ENCODE results near the gene SLC36A3.
"Not testable (repeated sequence)": the region's sequence is repeated elsewhere in the genome, so short reads cannot be mapped to it uniquely, and the experiment has no call there.

Gene SLC36A3

GRCh38 chr5:151303666-151304065 lies at the start of gene SLC36A3:
Gene SLC36A3, minus strand, starts transcription at chr5:151303766. Its CDS starts 412 bp downstream, at chr5:151303354.
- no peak for DNase-seq

- DNase-seq, result no peak
These were observed 48.1 kb upstream of the SLC36A3 start for GRCh38 chr5:151351671-151352070.

- DNase-seq, result no peak
These were observed 45.2 kb upstream of the SLC36A3 start for GRCh38 chr5:151348789-151349188.

- DNase-seq, result no peak
These were observed 43.8 kb upstream of the SLC36A3 start, which contains the start of gene SLC36A2 for GRCh38 chr5:151347369-151347768. Gene SLC36A2, minus strand, starts transcription at chr5:151347559. Its CDS starts 99 bp downstream, at chr5:151347460.

- no peak for DNase-seq
These were observed 42.4 kb upstream of the SLC36A3 start for GRCh38 chr5:151345808-151346478.

- DNase-seq, result no peak
These were observed 41.7 kb upstream of the SLC36A3 start for GRCh38 chr5:151345187-151345807.

- DNase-seq, result no peak
These were observed 40.5 kb upstream of the SLC36A3 start for GRCh38 chr5:151344088-151344487.

- no peak for DNase-seq
These were observed 36.4 kb upstream of the SLC36A3 start for GRCh38 chr5:151340004-151340403.

- no peak for DNase-seq
These were observed 35.2 kb upstream of the SLC36A3 start for GRCh38 chr5:151338734-151339133.

GRCh38 chr5:151332857-151333256 lies 29.3 kb upstream of the SLC36A3 start:
- DNase-seq, result no peak

GRCh38 chr5:151328734-151329133 lies 25.2 kb upstream of the SLC36A3 start:
- no peak for DNase-seq

- no peak for DNase-seq
These were observed 24.0 kb upstream of the SLC36A3 start for GRCh38 chr5:151327585-151327984.

- DNase-seq, result no peak
These were observed 22.7 kb upstream of the SLC36A3 start for GRCh38 chr5:151326266-151326665.

GRCh38 chr5:151320481-151320880 lies 16.9 kb upstream of the SLC36A3 start:
- DNase-seq, result no peak

GRCh38 chr5:151318850-151319732 lies 15.5 kb upstream of the SLC36A3 start:
- peak in 1 of 2 experiments; percentile 23 for DNase-seq

GRCh38 chr5:151317871-151318270 lies 14.3 kb upstream of the SLC36A3 start:
- DNase-seq, result no peak

GRCh38 chr5:151315998-151316597 lies 12.5 kb upstream of the SLC36A3 start:
- peak; percentile 38 to 55 for DNase-seq

GRCh38 chr5:151313357-151313756 lies 9.8 kb upstream of the SLC36A3 start:
- DNase-seq, result no peak

- DNase-seq, result no peak
These were observed 9.3 kb upstream of the SLC36A3 start for GRCh38 chr5:151312756-151313324.

- DNase-seq, result no peak
These were observed 7.4 kb upstream of the SLC36A3 start for GRCh38 chr5:151310932-151311331.

- DNase-seq, result not testable (repeated sequence)
These were observed 6.3 kb upstream of the SLC36A3 start for GRCh38 chr5:151309821-151310220.

- not testable (repeated sequence) for DNase-seq
These were observed 5.7 kb upstream of the SLC36A3 start for GRCh38 chr5:151309266-151309665.

Measured in AML-193 (cell line).